Myocyte (in vitro differentiated cells): Measurements from ENCODE around the gene LBP. TPM values are rescaled to one million over a fixed set of nuclear protein-coding genes. Genes with fewer than 3 reads are reported as not detected.

Source experiments
- total RNA-seq: library from RNA; depleted of rRNA; stranded (reverse); fragments of >200 nt; gene quantifications from 2 replicates; pipeline ENCODE4 v1.2.3, GENCODE V29; 2014

The LBP gene
- total RNA-seq, 1 donor from 2014 or later, result not detected

Other genes with a start within 250 kb of the LBP start
- 1.0 and 2.6 TPM in 2 replicates for gene TGM2, start 181.2 kb upstream of the LBP start, total RNA-seq
- gene KIAA1755, start 85.7 kb upstream of the LBP start, total RNA-seq, result 0.16 and 0.57 TPM in 2 replicates
- not detected in 2 replicates for gene BPI, start 42.3 kb upstream of the LBP start, total RNA-seq
- 3.2 and 3.4 TPM in 2 replicates for gene SNHG17, start 88.8 kb downstream of the LBP start, total RNA-seq
- 19.4 and 24.3 TPM in 2 replicates for gene RALGAPB, start 126.4 kb downstream of the LBP start, total RNA-seq
- not detected in 2 replicates for gene ADIG, start 234.7 kb downstream of the LBP start, total RNA-seq